Hippocampal formation (tissue), 2 donors: ENCODE results near the gene GFI1B.
"Not testable (repeated sequence)": the region's sequence is repeated elsewhere in the genome, so short reads cannot be mapped to it uniquely, and the experiment has no call there.

Experiments
- DNase-seq, 2 donors: peaks; one replicate each; lab custom pipeline; 2025; lab: John Stamatoyannopoulos, UW

The GFI1B gene

DNA sequence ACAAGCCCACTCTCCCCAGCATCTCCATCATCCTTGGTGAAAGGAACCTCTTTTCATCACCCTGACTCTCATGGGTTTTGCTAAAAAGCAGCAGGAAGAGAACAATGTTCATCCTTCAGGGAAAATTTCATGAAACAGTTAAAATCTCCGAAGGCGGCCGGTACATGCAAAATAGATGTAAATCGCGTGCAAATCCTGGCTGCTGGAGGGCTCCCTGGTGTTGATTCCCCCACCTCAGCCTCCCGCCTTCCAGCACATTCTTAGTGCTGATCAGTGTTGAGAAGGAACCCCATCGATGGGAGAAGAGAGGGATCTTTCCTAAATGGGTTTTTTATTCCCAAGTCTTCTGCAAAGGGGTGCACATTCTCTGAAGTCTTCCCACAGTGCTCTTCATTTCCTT lies 8.7 kb upstream of the GFI1B start:
- no peak for DNase-seq

DNA sequence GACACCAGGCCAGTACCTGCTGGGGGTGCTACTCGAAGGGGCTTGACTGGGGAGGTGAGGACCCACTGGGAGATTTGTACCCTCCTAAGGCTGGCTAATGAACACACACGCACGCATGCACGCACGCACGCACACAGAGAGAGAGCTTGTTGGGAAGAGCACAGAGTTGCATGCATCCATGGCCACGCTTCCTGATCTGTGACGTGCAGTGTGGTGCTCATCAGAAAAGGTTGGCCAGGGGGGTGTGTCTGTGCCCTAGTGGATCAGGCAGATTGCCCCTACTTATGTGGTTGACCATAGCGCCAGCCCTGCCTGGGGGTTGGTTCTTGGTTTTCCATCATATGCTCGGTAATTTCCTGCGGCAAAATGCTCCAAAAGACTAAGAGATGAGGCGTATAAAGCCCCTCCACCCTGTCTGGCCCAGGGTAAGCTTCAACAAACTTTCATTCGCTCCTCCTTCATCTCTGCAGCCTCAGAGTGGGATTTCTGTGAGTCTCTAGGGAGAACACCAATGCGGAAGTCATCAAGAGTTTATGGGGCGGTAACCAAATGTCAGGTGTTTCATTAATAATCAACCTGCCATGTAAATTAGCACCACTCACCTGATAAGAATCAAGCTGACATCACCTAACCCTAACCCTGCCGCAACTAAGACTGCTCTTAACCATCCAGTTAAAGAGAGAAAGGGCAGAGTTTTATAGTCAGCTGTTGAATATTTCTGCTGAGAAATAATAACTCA lies 8.0 kb upstream of the GFI1B start:
- DNase-seq: no peak

DNA sequence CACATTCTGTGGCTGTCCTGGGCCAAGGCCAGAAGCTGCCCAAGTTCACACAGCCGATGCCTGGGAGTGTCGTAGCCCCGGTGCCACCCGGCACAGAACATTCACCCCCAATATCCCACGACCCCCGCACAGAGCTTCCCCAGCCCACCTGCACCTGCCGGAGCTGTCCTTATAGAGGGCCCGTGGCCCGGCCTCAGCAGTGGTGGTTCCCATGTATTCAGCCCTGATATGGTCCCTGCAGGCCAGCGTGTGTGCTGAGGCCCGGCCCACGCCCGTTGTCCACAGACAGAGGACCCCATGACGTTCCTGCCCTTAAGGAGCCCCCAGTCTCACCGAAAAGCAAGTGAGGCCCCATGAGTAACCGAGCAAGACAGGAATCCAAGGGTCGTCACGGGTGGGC lies 5.3 kb upstream of the GFI1B start:
- DNase-seq: no peak

DNA sequence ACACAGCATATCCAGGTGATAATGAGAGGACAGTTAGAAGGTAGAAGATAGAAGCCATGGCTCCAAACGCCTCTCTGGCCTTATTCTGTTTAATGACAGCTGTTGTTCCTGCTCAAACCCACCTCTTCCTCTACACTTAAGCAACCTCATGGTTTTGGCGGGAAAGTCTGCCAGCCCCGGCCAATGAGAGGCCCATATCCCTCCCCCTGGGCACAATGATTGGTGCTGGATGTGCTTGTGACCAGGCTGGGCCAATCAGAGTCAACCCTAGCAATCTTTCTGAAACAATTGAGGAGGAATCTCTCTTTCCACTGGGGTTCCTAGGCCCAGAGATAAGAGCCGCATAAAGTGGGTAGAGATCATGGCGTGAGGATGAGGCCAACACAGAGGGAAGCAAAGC lies 4.8 kb upstream of the GFI1B start:
- no peak for DNase-seq

DNA sequence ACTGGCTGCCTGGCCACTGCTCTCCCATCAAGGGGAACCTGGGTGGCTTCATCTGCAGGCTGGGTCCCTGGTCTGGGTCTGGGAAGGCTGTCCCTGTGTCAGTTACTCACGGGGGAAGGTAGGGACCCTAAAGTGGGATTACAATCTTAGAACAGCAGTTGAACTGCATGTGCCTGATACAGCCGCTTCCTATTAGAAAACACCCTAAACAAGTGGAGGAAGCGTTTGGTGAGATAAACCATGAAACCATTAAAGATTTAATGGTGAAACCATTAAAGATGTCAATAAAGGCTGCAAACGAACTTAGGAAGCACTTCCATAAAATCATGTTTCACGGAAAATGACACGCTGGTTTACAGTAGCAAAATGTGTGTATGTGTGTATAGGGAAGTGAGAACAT lies 2.5 kb upstream of the GFI1B start:
- DNase-seq: no peak

DNA sequence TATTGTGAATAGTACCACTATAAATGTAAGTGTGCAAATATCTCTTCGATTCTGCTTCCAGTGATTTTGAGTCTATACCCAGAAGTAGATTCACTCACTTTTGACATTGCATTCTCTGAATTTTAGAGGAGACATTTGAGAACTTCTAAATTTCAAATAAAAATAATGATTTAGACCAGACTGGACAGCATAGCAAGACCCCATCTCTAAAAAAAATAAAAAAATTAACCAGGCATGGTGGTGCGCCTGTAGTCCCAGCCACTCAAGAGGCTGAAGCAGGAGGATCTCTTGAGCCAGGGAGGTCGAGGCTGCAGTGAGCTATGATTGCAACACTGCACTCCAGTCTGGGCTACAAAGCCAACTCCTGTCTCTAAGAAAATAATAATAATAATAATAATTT lies 1.9 kb upstream of the GFI1B start:
- no peak for DNase-seq

DNA sequence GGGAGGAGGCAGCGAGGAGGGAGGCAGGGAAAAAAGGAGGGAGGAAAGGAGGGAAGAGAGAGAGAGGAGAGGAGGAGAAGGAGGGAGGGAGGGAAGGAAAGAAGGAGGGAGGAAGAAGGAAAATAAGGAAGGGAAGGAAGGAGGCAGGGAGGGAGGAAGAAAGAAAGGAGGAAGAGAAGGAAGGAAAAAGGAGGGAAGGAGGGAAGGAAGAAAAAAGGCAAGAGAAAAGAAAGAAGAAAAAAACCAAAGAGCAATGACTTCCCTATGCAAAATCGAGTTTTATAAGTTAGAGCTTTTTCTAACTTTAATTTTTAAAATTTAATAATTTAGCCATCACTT lies 413 bp upstream of the GFI1B start:
- no peak for DNase-seq

DNA sequence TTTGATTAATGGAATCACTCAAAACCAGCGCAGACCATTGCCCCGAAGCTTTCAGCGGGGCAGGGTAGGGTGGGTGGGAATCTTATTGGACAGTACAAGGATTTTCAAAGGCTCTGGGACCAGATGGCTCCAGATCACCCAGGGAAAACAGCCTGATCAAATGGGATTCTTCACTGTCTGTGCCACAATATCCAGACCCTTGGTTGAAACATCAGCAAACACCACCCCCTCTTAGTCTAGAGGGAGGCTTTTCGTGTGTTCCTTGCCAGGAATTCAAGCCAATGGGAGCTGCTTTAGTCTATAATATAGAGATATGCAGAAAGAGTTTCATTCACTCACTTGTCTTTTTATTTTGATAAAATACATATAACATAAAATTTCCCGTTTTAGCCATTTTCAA lies 1.7 kb downstream of the GFI1B start:
- no peak for DNase-seq

DNA sequence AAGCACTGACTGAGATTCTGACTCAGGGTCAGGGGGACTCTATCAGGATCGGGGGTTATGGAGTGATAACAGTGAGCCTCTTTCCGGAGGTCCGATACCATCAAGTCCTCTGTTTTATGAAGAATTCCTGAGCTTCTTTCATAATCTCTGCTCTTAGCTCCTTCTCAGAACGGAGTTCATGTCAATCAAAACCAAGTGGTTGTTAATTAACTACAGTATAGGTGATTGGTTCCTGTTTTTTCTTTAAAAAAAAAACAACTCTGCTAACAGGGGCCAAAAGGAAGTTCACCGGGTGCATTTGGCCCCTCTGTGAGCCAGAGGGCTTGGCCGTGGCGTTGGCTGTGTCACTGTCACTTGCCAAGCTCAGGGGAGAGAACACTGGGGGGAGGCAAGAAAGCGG lies 4.0 kb downstream of the GFI1B start:
- no peak for DNase-seq

DNA sequence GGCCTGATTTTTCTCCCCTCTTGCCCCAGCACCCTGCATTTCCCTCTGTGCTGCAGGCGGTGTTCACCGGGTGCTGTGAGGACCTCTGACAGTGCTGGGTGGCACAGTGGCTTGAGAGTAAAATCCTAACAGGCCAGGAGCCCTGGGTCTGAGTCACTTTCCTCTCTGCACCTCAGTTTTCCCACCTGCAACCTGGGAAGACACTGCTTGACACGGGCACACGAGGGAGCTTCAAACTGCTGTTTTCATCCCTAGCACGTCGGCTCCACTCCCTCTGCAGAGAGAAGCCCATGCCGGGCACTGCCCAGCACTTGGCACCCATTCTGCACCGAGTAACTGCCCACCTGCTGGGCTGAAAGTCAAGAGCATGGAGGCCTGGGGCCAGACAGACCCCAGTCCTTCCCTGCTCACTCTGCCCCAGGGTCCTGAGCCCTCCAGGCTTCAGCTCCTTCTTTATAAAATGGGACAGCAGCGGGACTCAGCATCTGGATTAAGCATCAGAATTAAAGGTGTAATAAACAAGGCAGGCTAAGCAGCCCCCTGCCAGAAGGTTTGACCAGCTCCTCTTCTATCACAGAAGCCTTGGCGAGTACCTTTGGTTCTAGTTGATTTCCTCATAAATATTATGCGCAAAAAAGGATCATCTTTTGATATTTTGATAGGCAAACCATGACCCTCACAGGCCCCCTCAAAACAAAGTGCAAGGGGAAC lies 5.2 kb downstream of the GFI1B start:
- no peak for DNase-seq

DNA sequence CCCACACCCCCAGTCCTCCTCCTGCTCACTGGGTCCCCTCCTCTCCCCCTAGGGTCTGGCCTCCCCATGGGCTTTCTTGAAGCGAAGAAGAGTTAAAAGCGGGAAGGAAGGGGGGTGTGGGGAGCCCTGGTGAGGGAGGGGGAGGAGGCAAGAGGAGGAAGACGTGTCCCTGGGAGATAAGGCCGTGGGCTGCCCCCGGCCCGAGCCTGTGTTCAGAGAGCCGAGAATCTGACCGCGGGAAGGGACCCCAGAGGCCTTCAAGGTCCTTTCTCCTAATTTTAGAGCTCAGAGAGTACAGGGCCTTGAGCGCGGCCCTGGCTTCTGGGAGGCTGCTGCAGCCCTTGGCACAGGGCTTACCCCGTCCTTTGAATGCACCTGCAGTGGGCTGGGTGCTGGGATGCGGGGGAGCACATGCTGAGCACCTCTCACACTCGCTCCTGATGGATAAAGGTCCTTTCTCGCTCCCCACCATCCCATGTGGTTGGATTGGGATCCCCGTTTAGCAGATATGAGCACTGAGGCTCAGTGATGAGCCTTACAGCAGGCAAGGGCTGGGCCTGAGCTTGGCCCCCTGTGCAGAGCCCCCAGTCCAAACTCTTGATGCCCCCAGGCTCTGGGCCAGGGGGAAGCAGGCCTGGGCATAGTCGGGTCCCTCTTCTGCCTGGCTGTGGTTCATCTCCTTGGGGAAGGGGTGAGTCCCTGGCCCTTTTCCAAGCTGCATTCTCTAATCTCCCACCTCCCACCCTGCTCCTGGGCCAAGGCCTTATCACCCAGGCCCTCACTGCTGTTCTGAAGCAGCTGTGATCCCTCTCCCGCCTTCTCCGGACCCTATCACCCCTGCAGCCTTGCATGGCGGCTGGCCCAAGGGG lies 5.9 kb downstream of the GFI1B start:
- no peak for DNase-seq

DNA sequence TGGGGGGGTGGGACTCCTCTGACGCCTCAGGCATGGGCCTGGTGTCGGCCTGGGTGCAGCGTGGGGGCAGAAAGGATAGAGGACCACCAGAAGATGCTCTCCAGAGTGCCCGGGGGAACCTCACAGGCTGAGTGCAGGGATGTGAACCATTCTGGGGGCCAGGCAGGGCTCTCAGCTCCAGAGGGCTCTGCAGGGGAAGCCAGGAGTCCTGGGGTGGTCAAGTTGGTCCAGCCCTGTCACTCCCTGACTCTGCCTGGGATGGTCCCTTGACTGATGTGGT lies 6.5 kb downstream of the GFI1B start:
- no peak for DNase-seq

DNA sequence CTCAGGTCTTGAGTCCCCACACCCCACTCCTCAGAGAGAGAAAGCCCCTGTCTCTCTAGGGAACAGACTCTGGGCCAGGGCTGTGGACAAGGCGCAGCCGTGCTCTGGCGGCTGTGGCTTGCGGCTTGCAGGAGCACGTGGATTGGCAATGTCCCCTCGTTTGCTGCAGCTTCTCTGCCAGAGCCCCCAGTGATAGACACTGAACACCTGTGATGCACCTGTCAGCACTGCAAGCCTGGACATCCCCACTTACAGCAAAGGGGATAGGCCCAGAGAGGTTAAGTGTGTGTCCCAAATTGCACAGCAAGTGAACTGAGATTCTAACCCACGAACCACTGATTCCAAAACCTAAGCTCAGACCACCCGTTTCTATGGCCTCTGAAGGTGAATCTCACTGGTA lies 7.0 kb downstream of the GFI1B start:
- no peak for DNase-seq

DNA sequence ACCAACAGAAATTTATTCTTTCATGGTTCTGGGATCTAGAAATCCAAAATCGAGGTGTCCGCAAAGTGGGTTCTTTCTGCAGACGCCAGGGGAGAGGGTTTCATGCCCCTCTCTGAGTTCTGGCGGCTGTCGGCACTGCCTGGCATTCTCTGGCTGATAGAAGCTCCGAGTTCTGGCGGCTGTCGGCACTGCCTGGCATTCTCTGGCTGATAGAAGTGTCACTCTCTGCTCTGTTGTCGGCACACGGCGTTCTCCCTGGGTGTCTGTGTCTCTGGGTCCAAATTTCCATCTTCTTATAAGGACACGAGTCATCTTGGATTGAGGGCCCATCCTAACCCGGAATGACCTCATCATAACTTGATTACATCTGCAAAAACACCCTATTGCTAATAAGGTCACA lies 7.6 kb downstream of the GFI1B start:
- DNase-seq: no peak

DNA sequence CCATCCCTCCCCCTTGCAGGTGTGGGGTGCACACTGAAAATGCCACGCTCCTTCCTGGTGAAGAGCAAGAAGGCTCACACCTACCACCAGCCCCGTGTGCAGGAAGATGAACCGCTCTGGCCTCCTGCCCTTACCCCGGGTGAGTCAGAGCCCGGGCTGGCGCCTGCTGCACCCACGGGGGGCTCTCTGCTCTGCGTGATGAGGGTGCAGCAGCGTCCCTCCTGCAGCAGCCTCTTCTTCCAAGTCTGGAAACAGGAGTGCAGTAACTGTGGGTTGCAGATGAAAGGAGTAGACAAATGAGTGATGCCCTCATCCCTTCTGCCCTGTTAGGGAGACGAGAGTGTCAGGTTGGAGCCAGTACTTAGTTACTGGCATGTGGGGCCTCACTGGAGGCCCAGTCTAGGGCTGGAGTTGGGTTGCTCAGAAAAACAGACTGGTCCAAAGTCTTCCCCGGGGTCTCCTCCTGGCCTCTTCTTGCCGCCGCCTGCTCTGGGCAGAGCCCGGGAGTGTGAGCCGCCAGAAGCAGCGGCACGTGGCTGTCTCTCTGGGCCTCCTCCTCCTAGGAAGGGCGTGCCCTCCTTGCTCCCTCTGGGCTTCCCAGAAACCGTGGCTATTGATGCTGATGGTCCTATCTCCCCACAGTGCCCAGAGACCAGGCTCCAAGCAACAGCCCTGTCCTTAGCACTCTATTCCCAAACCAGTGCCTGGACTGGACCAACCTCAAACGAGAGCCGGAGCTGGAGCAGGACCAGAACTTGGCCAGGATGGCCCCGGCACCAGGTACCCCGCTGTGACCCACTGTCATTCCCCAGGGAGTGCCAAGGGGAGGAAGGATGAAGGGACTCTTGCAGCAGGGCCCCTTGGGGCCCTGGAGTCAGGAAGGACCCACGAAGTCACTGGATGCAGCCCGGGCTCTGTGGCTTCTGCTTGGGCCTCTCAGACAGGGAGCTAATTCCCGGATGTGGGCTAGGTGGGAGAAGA lies 8.4 kb downstream of the GFI1B start:
- DNase-seq: no peak

DNA sequence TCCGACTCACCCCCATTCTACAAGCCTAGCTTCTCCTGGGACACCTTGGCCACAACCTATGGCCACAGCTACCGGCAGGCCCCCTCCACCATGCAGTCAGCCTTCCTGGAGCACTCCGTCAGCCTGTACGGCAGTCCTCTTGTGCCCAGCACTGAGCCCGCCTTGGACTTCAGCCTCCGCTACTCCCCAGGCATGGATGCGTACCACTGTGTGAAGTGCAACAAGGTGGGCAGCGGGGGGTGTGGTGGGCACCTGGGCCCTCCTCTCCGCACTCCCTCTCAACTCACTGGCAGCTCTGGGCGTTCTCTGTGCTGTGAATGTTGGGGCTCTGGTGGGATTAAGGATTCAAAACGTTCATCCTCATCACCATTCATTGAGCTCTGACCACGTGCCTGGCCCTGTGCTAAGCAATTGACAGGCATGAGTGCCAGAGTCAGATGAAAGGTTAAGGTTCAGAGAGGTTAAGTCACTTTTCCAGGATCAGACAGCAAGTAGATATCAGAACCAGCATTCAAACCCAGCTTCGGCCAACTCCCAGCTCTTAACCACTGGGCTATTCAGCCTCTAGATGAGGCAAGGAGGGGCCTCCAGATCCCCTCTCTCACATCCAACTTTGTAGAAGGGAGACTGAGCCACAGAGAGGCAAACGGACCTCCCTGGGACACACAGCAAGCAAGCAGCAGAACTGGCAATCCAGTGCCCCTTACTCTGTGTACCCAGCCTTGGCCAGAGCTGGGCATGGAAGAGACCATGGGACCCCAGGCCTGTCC lies 9.9 kb downstream of the GFI1B start:
- DNase-seq: no peak

DNA sequence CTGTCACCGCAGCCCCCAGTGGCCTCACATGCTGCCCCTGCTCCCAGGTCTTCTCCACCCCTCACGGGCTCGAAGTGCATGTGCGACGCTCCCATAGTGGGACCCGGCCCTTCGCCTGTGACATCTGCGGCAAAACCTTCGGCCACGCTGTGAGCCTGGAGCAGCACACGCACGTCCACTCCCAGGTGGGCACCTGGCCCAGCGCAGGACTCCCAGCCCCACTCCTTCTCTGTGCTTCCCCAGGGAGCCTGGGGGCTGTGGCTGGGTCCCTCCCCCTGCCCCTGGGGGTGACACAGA lies 10.5 kb downstream of the GFI1B start:
- no peak for DNase-seq

DNA sequence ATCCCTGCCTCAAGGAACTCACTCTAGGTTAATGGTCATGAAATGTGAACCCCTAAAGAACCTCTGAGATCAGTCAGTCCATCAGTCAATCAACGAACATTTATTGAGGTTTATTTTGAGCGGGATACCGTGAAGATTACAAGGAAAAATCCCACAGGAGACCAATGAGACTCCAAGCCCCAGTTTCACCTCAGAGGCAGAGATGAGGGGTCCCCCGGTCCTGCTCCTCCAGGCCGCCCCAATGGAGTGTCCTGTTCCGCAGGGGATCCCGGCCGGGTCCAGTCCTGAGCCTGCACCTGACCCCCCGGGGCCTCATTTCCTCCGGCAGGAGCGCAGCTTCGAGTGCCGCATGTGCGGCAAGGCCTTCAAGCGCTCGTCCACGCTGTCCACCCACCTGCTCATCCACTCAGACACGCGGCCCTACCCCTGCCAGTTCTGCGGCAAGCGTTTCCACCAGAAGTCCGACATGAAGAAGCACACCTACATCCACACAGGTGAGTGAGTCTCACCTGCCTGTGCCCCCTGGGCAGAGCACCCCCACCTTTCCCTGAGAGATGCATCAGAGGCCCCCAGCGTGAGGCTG lies 11.0 kb downstream of the GFI1B start:
- no peak for DNase-seq

DNA sequence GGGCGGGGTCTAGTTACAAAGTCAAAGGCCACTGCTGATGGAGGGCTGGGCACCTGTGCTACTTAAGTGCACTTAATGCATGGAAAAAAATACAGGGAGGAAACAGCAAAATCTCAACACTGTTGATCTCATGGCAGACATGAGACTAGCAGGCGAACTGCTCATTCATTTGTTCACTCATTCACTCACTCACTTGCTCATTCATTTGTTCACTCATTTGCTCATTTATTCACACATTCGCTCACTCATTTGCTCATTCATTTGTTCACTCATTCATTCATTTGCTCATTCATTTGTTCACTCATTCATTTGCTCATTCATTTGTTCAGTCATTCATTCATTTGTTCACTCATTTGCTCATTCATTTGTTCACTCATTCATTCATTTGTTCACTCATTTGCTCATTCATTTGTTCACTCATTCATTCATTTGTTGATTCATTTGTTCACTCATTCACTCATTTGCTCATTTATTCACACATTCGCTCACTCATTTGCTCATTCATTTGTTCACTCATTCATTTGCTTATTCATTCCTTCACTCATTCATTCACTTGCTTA lies 11.6 kb downstream of the GFI1B start:
- not testable (repeated sequence) for DNase-seq

DNA sequence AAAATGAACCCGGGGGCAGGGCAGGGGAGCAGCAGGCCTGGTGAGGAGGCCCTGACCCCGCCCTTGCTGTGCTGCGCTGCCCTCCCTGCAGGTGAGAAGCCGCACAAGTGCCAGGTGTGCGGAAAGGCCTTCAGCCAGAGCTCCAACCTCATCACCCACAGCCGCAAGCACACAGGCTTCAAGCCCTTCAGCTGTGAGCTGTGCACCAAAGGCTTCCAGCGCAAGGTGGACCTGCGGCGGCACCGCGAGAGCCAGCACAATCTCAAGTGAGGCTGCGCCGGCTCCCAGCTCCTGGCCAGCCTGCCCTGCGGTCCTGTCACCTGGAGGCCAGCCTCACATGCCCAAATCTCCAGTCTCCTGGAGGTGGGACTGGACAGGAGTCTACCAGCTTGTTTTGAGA lies 12.3 kb downstream of the GFI1B start:
- no peak for DNase-seq
